Measurements from ENCODE around the gene WLS.

- TF ChIP-seq PATZ1 (CRISPR knock-in tag; IDR thresholded peaks at IDR 0.05; ENCODE audit: borderline replicate concordance), result no peak
- no peak for TF ChIP-seq ZNF8 (CRISPR knock-in tag; IDR thresholded peaks at IDR 0.05)
- no peak for TF ChIP-seq ZNF565 (CRISPR knock-in tag; conservative IDR thresholded peaks at IDR 0.05; ENCODE audit: low read depth)
- no peak for TF ChIP-seq ZC3H10 (CRISPR knock-in tag; IDR thresholded peaks at IDR 0.05)
- no peak for TF ChIP-seq ZFP30 (CRISPR knock-in tag; IDR thresholded peaks at IDR 0.05)
- TF ChIP-seq OSR1 (CRISPR knock-in tag; IDR thresholded peaks at IDR 0.05), result no peak
- TF ChIP-seq RARB (CRISPR knock-in tag; IDR thresholded peaks at IDR 0.05), result no peak
- no peak for TF ChIP-seq TOX (CRISPR knock-in tag; IDR thresholded peaks at IDR 0.05; ENCODE audit: borderline replicate concordance)
- TF ChIP-seq ZNF70 (CRISPR knock-in tag; IDR thresholded peaks at IDR 0.05), result no peak
- no peak for TF ChIP-seq POU6F1 (CRISPR knock-in tag; IDR thresholded peaks at IDR 0.05; ENCODE audit: borderline replicate concordance, low read depth)
- no peak for TF ChIP-seq GLIS3 (CRISPR knock-in tag; IDR thresholded peaks at IDR 0.05)
- TF ChIP-seq BACH2 (CRISPR knock-in tag; IDR thresholded peaks at IDR 0.05; ENCODE audit: borderline replicate concordance), result no peak
These were observed 69.1 kb downstream of the WLS start for GRCh38 chr1:68163220-68163619.
